ENCODE results near the gene BAHD1.

DNA sequence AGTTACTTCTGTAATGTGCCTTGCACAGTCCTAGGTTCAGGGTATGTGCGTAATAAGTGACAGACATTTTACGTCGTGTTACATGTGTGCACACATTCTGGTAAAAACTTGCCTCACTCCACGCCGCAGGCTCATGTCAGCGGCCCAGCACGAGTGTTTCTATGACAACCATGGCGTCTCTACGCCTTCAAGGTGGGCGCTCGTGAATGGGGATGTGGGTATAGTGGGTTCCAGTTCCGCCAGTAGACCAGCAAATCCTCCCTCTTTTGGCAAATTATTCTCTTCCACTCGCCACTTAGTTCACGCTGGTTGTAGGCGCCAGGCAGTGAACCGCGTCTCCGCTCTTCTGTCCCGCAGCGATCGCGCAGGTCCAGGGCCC, 70.3 kb downstream of the BAHD1 start:
- TF ChIP-seq, protein P1, sequence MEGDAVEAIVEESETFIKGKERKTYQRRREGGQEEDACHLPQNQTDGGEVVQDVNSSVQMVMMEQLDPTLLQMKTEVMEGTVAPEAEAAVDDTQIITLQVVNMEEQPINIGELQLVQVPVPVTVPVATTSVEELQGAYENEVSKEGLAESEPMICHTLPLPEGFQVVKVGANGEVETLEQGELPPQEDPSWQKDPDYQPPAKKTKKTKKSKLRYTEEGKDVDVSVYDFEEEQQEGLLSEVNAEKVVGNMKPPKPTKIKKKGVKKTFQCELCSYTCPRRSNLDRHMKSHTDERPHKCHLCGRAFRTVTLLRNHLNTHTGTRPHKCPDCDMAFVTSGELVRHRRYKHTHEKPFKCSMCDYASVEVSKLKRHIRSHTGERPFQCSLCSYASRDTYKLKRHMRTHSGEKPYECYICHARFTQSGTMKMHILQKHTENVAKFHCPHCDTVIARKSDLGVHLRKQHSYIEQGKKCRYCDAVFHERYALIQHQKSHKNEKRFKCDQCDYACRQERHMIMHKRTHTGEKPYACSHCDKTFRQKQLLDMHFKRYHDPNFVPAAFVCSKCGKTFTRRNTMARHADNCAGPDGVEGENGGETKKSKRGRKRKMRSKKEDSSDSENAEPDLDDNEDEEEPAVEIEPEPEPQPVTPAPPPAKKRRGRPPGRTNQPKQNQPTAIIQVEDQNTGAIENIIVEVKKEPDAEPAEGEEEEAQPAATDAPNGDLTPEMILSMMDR (IDR thresholded peaks at IDR 0.05 in 4 of 5, conservative IDR thresholded peaks at IDR 0.05 in 1 of 5) = no peak
- no peak for TF ChIP-seq POLR2A (IDR thresholded peaks at IDR 0.05)

Data from gastrocnemius medialis (tissue), 4 donors.